Fibroblast of mammary gland (primary cell): ENCODE data around the gene SH2D3C.

Experiments
- DNase-seq: peaks from one replicate; pipeline ENCODE4 v3.0.0-alpha.2; 2010; ENCODE audit warnings: low read depth
- H3K4me3 ChIP-seq: 2 replicates; pipeline ENCODE4 v1.5.1; 2011; ENCODE audit warnings: low read depth, mild to moderate bottlenecking, low read length, moderate library complexity; ENCODE audit not compliant: control insufficient read depth
- CTCF ChIP-seq: conservative IDR thresholded peaks from 2 replicates; pipeline ENCODE4 v1.5.1; 2011; ENCODE audit warnings: low read depth, low read length, inconsistent platforms; ENCODE audit not compliant: control insufficient read depth, insufficient read depth

The SH2D3C gene

DNA sequence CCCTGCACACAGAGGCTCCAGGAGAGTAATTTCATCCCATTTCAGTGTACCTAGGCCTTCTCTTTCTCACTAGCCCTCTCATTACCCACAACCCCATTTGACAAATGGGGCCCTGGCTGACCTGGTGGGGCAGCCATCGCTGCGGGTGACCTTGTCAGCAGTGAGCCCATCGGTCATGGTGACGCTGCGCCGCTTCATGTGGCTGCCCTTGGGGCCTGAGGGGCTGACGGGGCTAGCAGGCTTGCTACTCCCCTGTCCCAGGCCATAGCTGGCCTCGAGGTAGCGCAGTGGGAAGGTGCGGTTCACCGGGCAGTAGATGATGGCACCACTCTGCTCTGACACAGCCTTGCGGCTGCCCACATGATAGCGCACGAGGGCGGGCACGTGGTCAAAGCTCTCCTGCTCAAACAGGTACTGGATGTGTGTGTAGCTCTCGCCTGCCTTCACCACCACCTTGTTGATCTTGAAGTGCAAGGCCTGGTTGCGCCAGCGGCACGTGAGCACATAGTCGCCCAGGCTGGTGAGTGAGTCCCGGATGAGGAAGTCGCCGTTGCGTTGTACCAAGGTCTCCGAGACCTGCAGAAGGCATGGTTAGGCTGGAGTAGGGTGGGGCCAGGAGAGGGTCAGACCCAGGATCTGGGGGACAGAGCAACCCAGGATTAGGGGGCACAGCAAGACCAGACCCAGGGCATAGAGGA is 29.2 kb downstream of the SH2D3C start:
- DNase-seq = no peak
- H3K4me3 ChIP-seq = no peak overlapping the region
- TF ChIP-seq CTCF = no peak

DNA sequence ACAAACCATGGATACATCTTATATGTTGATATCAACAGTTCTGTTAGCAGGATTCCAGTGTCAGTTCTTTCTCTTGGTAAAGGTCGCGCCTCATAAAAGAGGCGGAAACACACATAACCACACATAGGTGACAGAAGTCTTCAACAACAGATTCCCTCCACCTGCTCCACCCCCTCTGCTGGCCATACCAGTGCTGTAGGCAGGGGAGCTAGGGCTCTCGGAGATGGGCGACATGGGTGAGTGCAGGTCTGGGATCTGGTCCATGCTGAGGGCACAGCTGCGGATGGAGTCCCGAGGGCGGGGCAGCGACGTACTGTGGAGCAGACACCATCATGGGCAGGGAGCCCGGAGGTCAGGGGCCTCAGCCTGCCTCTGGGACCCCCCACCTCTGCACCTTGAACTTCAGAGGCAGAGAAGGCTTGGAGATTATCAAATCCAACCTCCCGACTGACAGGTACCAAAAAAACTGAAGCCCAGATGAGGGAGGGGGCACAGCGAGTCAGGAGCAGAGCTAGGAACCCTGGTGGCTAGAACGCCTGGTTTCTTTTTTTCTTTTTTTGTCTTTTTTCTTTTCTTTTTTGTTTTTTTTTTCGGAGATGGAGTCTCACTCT is 31.4 kb downstream of the SH2D3C start:
- DNase-seq = no peak
- TF ChIP-seq CTCF = no peak
- H3K4me3 ChIP-seq = no peak overlapping the region

DNA sequence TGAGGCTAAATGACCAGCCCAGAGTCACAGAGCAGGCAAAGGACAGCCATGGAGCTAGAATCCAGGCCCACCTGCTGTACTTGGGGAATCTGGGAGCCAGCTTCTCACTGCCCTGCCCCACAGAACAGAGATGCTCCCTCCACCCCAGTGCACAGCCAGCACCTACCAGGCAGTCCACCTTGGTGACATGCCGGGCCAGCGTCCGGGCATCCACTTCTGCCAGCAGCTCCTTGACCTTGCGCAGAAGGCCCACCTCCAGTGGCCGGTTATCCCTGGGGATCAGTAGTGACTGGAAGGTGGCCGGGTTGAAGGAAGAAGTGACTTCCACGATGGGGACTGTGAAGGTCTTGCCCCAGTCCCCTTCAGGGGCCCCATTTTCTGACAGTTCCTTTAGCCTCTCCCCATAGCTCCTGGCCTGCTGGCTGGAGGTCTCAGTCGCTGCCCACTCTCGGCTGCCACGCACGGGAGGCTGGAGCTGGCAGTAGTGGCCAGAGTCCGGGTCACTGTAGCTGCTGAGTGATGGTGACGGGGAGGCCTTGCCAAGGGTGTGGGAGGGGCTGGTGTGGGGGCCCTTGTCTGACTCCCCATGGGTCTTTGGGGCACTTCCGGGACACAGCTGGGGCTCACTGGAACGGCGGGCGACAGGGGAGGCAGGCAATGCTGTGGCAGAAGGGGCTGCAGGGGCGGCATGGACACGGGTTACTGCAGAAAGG is 33.9 kb downstream of the SH2D3C start:
- TF ChIP-seq CTCF = no peak
- no peak for DNase-seq
- H3K4me3 ChIP-seq = no peak overlapping the region

GRCh38 chr9:127742435-127743088 is 35.9 kb downstream of the SH2D3C start:
- peak overlapping the region; percentile 37 for H3K4me3 ChIP-seq
- TF ChIP-seq CTCF = no peak
- peak; percentile 90 for DNase-seq

GRCh38 chr9:127741831-127742434 is 36.5 kb downstream of the SH2D3C start:
- H3K4me3 ChIP-seq = peak overlapping the region; percentile 37
- peak; percentile 48 for DNase-seq

More at GRCh38 chr9:127741831-127742434, 36.5 kb downstream of the SH2D3C start:
- TF ChIP-seq CTCF = no peak
